Ramos (cell line): ENCODE results near the gene PPFIA2.
"Not testable (repeated sequence)": the region's sequence is repeated elsewhere in the genome, so short reads cannot be mapped to it uniquely, and the experiment has no call there.

ENCODE experiments used
- in situ Hi-C: fragments of 300-500 bp; cut with MboI; formaldehyde crosslinking; loops from one replicate; pipeline ENCODE4 v1.14.3; 2022; ENCODE audit warnings: low sequenced_read_pairs; ENCODE audit not compliant: unreplicated experiment

PPFIA2 gene

GRCh38 chr12:81224626-81225025, 534.5 kb downstream of the PPFIA2 start:
- in situ Hi-C loops, result no loop called here

- in situ Hi-C loops, result no loop called here
Observed at GRCh38 chr12:81222846-81223592, 536.1 kb downstream of the PPFIA2 start.

- in situ Hi-C loops, result no loop called here
Observed at GRCh38 chr12:81221681-81222080, 537.5 kb downstream of the PPFIA2 start.

- in situ Hi-C loops, result no loop called here
Observed at GRCh38 chr12:81216739-81217138, 542.4 kb downstream of the PPFIA2 start.

- in situ Hi-C loops, result no loop called here
Observed at GRCh38 chr12:81212996-81213696, 546.0 kb downstream of the PPFIA2 start.

- in situ Hi-C loops, result no loop called here
Observed at GRCh38 chr12:81211306-81211705, 547.8 kb downstream of the PPFIA2 start.

GRCh38 chr12:81209772-81210225, 549.4 kb downstream of the PPFIA2 start:
- in situ Hi-C loops, result not testable (repeated sequence)

GRCh38 chr12:81209012-81209411, 550.1 kb downstream of the PPFIA2 start:
- in situ Hi-C loops, result no loop called here

GRCh38 chr12:81208187-81208911, 550.8 kb downstream of the PPFIA2 start:
- in situ Hi-C loops, result no loop called here
